ENCODE measurements around the gene RPL35. TPM values are rescaled to one million over a fixed set of nuclear protein-coding genes. Genes with fewer than 3 reads are reported as not detected.
"Not testable (repeated sequence)": the region's sequence is repeated elsewhere in the genome, so short reads cannot be mapped to it uniquely, and the experiment has no call there.

The RPL35 gene
- polyA plus RNA-seq, 1 donor, result 1,710 TPM

DNA sequence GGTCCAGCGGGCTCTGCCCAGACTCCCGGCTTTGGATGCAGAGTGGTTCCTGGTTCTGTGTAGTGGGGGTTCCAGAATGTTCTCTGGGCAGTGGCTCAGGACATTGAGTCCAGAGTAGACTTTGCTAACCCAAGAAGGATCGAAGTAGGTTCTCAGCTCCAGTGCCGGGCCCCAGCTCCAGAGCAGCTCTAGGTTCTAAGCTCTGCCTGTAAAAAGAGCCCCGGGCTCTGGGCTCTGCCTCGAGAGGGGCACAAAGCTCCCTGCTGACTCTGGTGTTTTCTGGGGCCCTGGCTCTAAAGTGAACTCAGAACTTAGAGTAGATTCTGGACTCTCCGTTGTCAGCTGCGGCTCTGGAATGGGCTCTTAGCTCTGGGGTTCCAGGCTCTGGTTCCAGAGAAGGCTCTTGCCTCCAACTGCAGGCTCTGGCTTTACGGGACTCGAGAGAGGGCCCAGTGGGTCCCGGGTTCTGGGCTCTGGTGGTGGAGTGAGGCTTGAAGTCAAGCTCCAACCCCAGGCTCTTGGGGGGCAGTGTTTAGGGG is 8.1 kb downstream of the RPL35 start:
- H3K4me1 ChIP-seq (ENCODE audit: control insufficient read depth, insufficient read depth, low read length), result peaks cover 13% of the 10 kb centered on the region
- H3K4me3 ChIP-seq (ENCODE audit: low read length), result peak overlapping the region; percentile 39
- no peaks in the 10 kb centered on the region for H3K9me3 ChIP-seq (ENCODE audit: control insufficient read depth, low read depth, low read length)
- WGBS (ENCODE audit: insufficient coverage, low lambda C conversion rate), result no CpG with 5 or more reads among the region's 11 CpGs
- no peak for DNase-seq
- no peaks in the 10 kb centered on the region for H3K27me3 ChIP-seq (ENCODE audit: control insufficient read depth, insufficient read depth, low read length)
- no peak overlapping the region for H3K27ac ChIP-seq (ENCODE audit: low read length)
- peaks cover 23% of the 10 kb centered on the region for H3K36me3 ChIP-seq (ENCODE audit: control insufficient read depth, insufficient read depth, low read length)

DNA sequence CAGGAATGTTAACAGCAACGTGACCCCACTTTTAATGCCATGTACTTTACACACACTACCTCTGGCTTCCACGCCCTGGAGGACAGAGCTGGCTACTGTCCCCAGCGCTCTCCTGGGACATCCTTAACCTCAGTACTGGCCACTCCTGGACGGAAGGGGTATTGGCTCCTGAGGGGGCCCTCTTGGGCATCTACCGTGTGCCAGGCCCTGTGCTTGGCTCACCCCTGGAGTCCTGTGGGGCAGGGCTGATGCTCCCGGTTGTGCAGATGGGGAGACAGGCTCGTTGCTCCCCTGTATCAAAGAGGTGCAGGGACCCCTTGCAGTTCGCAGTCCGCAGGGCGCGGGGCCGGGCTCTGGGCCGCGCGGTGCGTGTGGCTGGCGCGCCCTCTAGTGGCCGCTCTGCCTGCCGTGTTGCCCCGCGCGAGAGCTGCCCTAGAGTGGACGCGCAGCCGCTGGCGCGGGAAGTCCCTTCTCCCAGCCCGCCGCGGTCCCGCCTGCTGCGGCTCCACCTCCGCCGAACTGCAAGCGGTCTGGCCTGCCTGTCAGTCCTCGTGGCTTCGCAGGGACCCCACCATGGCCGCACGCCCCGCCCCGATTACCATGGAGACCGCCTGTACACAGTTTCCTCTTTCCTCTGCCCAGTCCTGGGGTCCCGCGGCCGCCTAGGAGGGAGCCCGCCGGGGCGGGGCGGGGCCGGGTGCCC is 8.8 kb downstream of the RPL35 start, which contains the start of gene WDR38:
TSS of gene WDR38 (plus strand) at position 632 of the 703 bp plus-strand sequence. CDS start 72 bp downstream, outside the sequence.
- Histone ChIP-seq H3K4me3 (ENCODE audit: low read length) (peak within 1 kb of the TSS; percentile 39), H3K27me3 (ENCODE audit: control insufficient read depth, insufficient read depth, low read length) (no peaks in the 10 kb centered on the region), H3K36me3 (ENCODE audit: control insufficient read depth, insufficient read depth, low read length) (peaks cover 16% of the 10 kb centered on the region), H3K4me1 (ENCODE audit: control insufficient read depth, insufficient read depth, low read length) (peaks cover 13% of the 10 kb centered on the region), H3K9me3 (ENCODE audit: control insufficient read depth, low read depth, low read length) (no peaks in the 10 kb centered on the region), H3K27ac (ENCODE audit: low read length) (no peak within 1 kb of the TSS)
- no CpG with 5 or more reads among the region's 51 CpGs for WGBS (ENCODE audit: insufficient coverage, low lambda C conversion rate)
- peak; percentile 63 to 69 for DNase-seq

DNA sequence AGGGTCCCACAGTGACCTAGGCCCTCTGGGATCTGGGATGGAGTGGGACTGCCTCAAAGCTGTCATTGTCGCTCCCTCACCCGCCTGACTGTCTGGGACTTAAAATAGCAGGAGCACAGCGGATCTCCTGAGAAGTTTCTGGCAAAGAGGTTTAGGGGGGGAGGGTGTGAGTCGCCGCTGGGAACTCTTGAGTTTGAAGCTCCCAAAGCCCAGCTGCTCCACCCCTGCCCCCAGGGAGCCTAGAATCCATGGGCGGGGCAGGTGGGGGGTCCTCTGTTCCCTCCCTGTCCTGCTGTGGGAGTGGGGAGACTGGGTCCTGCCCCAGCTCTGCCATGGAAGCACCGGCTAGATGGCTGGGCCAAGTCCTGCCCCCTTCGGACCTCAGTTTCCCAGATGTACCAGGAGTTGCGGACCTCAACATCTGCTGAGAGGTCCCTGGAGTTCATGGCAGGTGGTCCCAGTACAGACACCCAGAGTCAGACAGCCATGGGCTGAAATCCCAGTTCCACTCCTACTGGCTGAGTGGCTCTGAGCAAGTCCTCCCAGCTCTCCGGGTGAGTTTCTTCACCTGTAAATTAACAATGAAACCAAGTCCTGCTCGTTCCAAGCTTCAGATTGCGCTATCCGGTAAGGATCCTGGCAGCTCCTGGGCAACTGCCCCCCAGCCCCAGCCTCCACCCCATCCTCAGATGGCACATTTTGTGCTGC is 9.5 kb downstream of the RPL35 start:
- Histone ChIP-seq H3K27ac (ENCODE audit: low read length) (no peak overlapping the region), H3K36me3 (ENCODE audit: control insufficient read depth, insufficient read depth, low read length) (peaks cover 9% of the 10 kb centered on the region)
- WGBS (ENCODE audit: insufficient coverage, low lambda C conversion rate), result no CpG with 5 or more reads among the region's 13 CpGs

GRCh38 chr9:124849801-124850200 is 12.0 kb downstream of the RPL35 start:
- Histone ChIP-seq H3K4me1 (ENCODE audit: control insufficient read depth, insufficient read depth, low read length) (peaks cover 13% of the 10 kb centered on the region), H3K4me3 (ENCODE audit: low read length) (no peak overlapping the region), H3K27ac (ENCODE audit: low read length) (no peak overlapping the region), H3K27me3 (ENCODE audit: control insufficient read depth, insufficient read depth, low read length) (no peaks in the 10 kb centered on the region), H3K9me3 (ENCODE audit: control insufficient read depth, low read depth, low read length) (no peaks in the 10 kb centered on the region), H3K36me3 (ENCODE audit: control insufficient read depth, insufficient read depth, low read length) (no peaks in the 10 kb centered on the region)
- DNase-seq, result peak; percentile 68 to 81
- WGBS (ENCODE audit: insufficient coverage, low lambda C conversion rate), result no CpG with 5 or more reads among the region's 10 CpGs

More for the DNA sequence above, 9.5 kb downstream of the RPL35 start:
- peaks cover 13% of the 10 kb centered on the region for H3K4me1 ChIP-seq (ENCODE audit: control insufficient read depth, insufficient read depth, low read length)
- H3K4me3 ChIP-seq (ENCODE audit: low read length), result no peak overlapping the region
- H3K9me3 ChIP-seq (ENCODE audit: control insufficient read depth, low read depth, low read length), result no peaks in the 10 kb centered on the region
- no peaks in the 10 kb centered on the region for H3K27me3 ChIP-seq (ENCODE audit: control insufficient read depth, insufficient read depth, low read length)
- DNase-seq, result no peak

DNA sequence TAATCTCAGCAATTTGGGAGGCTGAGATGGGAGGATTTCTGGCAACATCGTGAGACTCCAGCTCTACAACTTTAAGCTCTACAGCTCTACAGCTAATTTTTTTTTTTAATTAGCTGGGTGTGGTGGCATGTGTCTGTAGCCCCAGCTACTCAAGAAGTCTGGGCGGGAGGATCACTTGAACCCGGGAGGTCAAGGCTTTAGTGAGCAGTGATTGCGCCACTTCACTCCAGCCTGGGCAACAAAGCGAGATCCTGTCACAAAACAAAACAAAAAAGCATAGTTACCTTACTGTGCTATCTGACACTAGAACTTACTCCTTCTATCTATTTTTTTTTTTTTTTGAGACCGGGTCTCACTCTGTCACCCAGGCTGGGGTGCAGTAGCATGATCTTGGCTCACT is 14.8 kb downstream of the RPL35 start:
- DNase-seq, result no peak

GRCh38 chr9:124846467-124846866 is 15.3 kb downstream of the RPL35 start:
- H3K4me1 ChIP-seq (ENCODE audit: control insufficient read depth, insufficient read depth, low read length); H3K36me3 ChIP-seq (ENCODE audit: control insufficient read depth, insufficient read depth, low read length); DNase-seq; H3K27ac ChIP-seq (ENCODE audit: low read length); H3K9me3 ChIP-seq (ENCODE audit: control insufficient read depth, low read depth, low read length); H3K4me3 ChIP-seq (ENCODE audit: low read length); H3K27me3 ChIP-seq (ENCODE audit: control insufficient read depth, insufficient read depth, low read length): not testable (repeated sequence)
- WGBS (ENCODE audit: insufficient coverage, low lambda C conversion rate), result 100% methylated on average over 2 of the region's 9 CpGs

More for the DNA sequence above, 14.8 kb downstream of the RPL35 start:
- WGBS (ENCODE audit: insufficient coverage, low lambda C conversion rate), result no CpG with 5 or more reads among the region's 6 CpGs
- no peak overlapping the region for H3K4me3 ChIP-seq (ENCODE audit: low read length)
- H3K4me1 ChIP-seq (ENCODE audit: control insufficient read depth, insufficient read depth, low read length), result peaks cover 4% of the 10 kb centered on the region
- no peaks in the 10 kb centered on the region for H3K36me3 ChIP-seq (ENCODE audit: control insufficient read depth, insufficient read depth, low read length)
- H3K27me3 ChIP-seq (ENCODE audit: control insufficient read depth, insufficient read depth, low read length), result no peaks in the 10 kb centered on the region
- H3K27ac ChIP-seq (ENCODE audit: low read length), result no peak overlapping the region
- H3K9me3 ChIP-seq (ENCODE audit: control insufficient read depth, low read depth, low read length), result no peaks in the 10 kb centered on the region

DNA sequence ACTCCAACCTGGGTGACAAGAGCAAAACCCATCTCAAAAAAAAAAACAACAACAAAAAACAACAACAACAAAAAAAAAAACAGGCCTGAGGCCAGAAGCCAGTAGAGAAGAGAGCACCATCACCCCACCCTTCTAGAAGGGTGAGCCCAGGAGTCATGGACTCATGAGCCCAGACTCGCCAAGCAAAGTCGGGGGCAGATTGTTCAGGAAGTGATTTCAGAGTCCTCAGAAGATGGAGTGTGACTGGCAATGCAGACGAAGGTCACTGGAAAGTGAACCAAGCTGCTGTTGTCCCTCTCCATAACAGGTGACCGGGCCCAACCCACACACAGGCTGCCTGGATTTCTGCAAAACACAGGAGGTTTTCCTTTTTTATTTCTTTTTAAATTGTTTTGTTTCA is 17.5 kb downstream of the RPL35 start:
- no CpG with 5 or more reads among the region's 4 CpGs for WGBS (ENCODE audit: insufficient coverage, low lambda C conversion rate)
- DNase-seq, result no peak
- Histone ChIP-seq H3K27me3 (ENCODE audit: control insufficient read depth, insufficient read depth, low read length) (no peaks in the 10 kb centered on the region), H3K4me3 (ENCODE audit: low read length) (no peak overlapping the region), H3K36me3 (ENCODE audit: control insufficient read depth, insufficient read depth, low read length) (no peaks in the 10 kb centered on the region), H3K9me3 (ENCODE audit: control insufficient read depth, low read depth, low read length) (no peaks in the 10 kb centered on the region), H3K4me1 (ENCODE audit: control insufficient read depth, insufficient read depth, low read length) (peaks cover 3% of the 10 kb centered on the region), H3K27ac (ENCODE audit: low read length) (no peak overlapping the region)

GRCh38 chr9:124843456-124844034 is 18.2 kb downstream of the RPL35 start:
- Histone ChIP-seq H3K36me3 (ENCODE audit: control insufficient read depth, insufficient read depth, low read length) (no peaks in the 10 kb centered on the region), H3K4me1 (ENCODE audit: control insufficient read depth, insufficient read depth, low read length) (peaks cover 3% of the 10 kb centered on the region), H3K27ac (ENCODE audit: low read length) (no peak overlapping the region), H3K27me3 (ENCODE audit: control insufficient read depth, insufficient read depth, low read length) (no peaks in the 10 kb centered on the region), H3K4me3 (ENCODE audit: low read length) (no peak overlapping the region), H3K9me3 (ENCODE audit: control insufficient read depth, low read depth, low read length) (no peaks in the 10 kb centered on the region)
- DNase-seq, result no peak
- no CpG with 5 or more reads among the region's 11 CpGs for WGBS (ENCODE audit: insufficient coverage, low lambda C conversion rate)

DNA sequence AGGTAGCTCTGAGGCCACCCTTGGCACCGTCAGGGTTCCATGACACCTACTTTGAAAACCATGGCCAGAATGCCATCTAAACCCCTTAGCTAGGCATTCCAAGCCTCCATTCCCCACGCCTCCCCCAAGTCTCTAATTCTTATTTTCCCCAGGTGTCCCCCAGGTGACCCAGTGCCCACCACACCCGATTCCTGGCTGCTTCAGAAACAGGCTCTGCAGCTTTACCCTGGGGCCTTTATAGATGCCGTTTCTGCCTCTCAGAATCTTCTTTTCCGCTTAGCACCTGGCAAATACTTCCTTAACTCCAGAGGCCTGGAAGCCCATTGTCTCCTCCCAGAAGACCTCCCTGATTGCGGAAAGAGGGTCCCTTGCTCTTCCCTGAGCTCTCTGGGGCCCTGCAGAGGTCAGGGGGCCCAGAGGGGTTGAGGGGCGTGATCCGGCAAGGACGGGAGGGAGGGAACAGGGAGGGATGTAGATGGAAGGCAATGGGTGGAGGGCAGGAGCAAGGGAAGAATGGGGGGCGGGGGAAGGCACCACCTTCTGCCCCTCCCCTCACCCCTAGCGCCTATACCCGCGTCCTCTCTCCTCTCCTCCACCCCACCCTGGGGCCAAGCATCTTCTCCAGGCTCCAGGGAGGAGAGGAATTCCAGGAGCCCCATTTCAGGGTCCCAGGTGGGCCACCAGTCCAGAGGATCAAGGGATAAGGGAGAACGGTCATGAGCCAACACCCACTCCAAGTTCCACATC is 20.5 kb downstream of the RPL35 start:
- Histone ChIP-seq H3K4me3 (ENCODE audit: low read length) (no peak overlapping the region), H3K4me1 (ENCODE audit: control insufficient read depth, insufficient read depth, low read length) (peaks cover 3% of the 10 kb centered on the region), H3K27ac (ENCODE audit: low read length) (no peak overlapping the region), H3K27me3 (ENCODE audit: control insufficient read depth, insufficient read depth, low read length) (no peaks in the 10 kb centered on the region), H3K36me3 (ENCODE audit: control insufficient read depth, insufficient read depth, low read length) (no peaks in the 10 kb centered on the region), H3K9me3 (ENCODE audit: control insufficient read depth, low read depth, low read length) (no peaks in the 10 kb centered on the region)
- peak in 1 of 2 donors; percentile 26 for DNase-seq
- no CpG with 5 or more reads among the region's 14 CpGs for WGBS (ENCODE audit: insufficient coverage, low lambda C conversion rate)
